ENCODE measurements around the gene TRPC1.

GRCh38 chr3:142716102-142716501 lies 7.7 kb upstream of the TRPC1 start:
- TF ChIP-seq CTCF (IDR thresholded peaks at IDR 0.05) = no peak
- TF ChIP-seq POLR2A (IDR thresholded peaks at IDR 0.05) = no peak

All from esophagus squamous epithelium (tissue), 4 donors.